Measurements from ENCODE around the gene NPSR1.
"Not testable (repeated sequence)": the region's sequence is repeated elsewhere in the genome, so short reads cannot be mapped to it uniquely, and the experiment has no call there.

NPSR1 gene

DNA sequence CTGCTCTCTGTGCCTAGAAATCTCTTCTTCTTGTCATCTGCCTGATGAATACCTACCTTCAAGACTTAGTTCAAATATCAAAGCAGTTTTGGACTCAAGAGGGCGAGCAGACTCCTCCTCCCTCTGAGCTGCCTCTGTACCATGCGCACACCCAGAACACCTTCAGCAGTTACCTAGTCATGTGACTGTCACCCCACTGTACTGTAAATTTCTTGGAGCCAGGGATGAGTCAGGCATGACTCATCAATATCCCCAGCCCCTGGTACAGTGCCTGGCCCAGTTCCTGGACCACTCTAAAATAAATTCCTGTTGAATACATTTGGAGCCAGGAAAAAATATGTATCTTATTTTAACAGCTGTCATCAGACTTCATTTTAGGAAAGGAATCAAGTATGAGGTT lies 212.0 kb downstream of the NPSR1 start:
- DNase-seq (ENCODE audit: low read depth): not testable (repeated sequence)

DNA sequence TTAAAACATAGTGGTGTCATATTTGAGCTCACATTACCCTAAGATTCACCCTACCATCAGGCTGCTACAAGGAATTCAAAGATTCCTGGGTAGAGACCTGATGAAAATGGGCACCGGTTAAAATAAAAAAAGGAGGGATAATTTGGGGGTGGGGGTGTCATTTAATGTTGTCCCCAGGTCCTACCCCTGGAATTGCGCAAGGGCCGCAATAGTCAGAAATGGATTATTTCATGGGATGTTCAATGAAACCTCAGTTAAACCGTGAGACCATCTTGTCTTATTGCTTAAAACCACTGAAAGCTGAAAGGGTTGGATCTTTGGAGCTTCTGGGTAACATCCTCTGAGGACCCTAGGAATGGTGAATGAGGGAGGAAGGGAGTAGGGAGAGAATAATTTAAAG lies 216.3 kb downstream of the NPSR1 start:
- DNase-seq (ENCODE audit: low read depth): not testable (repeated sequence)

DNA sequence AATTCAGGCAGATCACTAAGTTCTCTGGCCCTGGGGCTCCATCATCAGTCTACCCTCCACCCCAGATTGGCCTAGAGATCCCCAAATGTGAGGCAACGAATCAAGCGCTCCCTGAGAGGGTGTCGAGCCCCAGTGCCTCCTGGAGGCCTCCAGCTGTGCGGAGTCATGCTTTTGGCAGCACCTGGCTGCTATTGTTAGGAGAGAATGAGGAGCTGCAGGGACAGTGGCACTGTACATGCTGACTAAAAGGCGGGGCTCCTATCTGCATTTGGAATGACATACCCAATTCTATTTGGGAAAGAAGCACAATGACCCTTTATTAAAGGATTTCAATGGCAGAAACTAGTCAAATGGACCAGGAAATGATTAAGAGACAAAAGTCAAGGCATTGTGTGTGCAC lies 217.5 kb downstream of the NPSR1 start:
- DNase-seq (ENCODE audit: low read depth): no peak

GRCh38 chr7:34878944-34879735 lies 221.1 kb downstream of the NPSR1 start:
- DNase-seq (ENCODE audit: low read depth): not testable (repeated sequence)

- DNase-seq (ENCODE audit: low read depth): no peak
Measured at GRCh38 chr7:34879871-34880270, 221.9 kb downstream of the NPSR1 start.

DNA sequence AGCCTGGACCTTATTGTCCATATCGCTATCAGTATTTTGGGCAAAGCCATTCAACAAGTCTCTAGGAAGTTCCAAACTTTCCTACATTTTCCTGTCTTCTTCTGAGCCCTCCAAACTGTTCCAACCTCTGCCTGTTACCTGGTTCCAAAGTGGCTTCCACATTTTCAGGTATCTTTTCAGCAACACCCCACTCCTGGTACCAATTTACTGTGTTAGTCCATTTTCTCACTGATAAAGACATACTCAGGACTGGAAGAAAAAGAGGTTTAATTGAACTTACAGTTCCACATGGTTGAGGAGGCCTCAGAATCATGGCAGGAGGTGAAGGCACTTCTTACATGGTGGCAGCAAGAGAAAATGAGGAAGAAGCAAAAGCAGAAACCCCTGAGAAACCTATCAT lies 225.8 kb downstream of the NPSR1 start:
- not testable (repeated sequence) for DNase-seq (ENCODE audit: low read depth)

DNA sequence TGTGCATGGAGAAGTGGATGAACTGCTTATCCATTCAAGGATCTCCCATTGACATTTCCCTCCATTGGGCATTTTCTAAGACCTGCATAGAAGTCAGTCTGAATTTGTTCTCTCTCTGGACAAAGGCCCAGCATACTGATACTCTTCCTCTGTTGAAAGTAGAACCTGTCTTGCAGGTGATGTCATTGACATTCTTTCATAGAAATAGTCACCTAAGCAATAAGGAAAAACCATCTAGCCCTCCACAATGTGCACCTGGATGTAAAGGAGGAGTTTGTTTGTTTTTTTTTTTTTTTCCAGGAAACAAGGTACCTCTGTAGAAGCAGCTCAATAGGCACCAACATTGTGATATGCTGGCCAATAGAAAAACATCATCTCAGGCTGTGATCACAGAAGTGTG lies 228.8 kb downstream of the NPSR1 start:
- DNase-seq (ENCODE audit: low read depth): no peak

DNA sequence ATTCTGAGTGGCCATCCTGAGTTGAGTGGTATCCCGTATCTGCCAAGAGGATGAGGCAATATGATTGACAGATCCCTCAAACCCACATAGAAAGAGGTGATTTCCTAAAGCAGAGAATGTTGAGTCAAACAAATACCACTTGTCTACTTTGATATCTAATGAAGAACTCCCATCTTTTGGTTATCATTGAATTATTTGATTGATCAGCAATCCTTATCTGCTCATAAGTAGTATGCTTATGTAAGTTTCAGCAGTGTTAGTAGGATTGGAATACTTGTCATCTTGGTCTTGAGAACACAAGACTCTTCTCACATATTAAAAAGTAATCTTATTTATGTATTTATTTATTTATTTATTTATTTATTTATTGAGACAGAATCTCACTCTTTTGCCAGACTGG lies 231.9 kb downstream of the NPSR1 start:
- no peak for DNase-seq (ENCODE audit: low read depth)

- DNase-seq (ENCODE audit: low read depth): no peak
Measured at GRCh38 chr7:34895202-34895601, 237.2 kb downstream of the NPSR1 start.
